ENCODE measurements around the gene PMEL. TPM values are rescaled to one million over a fixed set of nuclear protein-coding genes. Genes with fewer than 3 reads are reported as not detected.

The PMEL gene
- total and polyA plus RNA-seq, 2 of the 8 experiments (the other 6 are each of a cell fraction or from before 2014, with no cell fraction given): 120 to 382 TPM

- CTCF ChIA-PET (ENCODE audit: partially characterized antibody): interaction anchor here (1.0 to 2.6 kb wide), 8 partner anchors 12 to 176 kb away, joined by 3 to 8 read pairs (median 3); partner anchors contain the start of gene RAB5B
These were observed 8.6 kb downstream of the PMEL start for GRCh38 chr12:55957106-55957859.

More at GRCh38 chr12:55957106-55957859, 8.6 kb downstream of the PMEL start:
- H3K56ac ChIP-seq (replicated peaks; ENCODE audit: insufficient read length, low read depth, low read length): no peak overlapping the region
- H3K36me3 ChIP-seq (ENCODE audit: control insufficient read depth in 2 of 4, insufficient read depth in 4 of 4, low read length in 3 of 4): peaks cover 10 to 61% (median 34%) of the 10 kb centered on the region in 4 experiments; a peak in 7 of 8 replicates
- no peak overlapping the region for H4K5ac ChIP-seq (ENCODE audit: insufficient read length, low read depth, low read length)
- WGBS, 2 experiments (ENCODE audit: extremely low coverage in 1 of 2, insufficient coverage in 1 of 2, insufficient read length in 1 of 2, insufficient replicate concordance in 2 of 2, low coverage in 1 of 2, low lambda C conversion rate in 2 of 2, missing lambda C conversion rate in 1 of 2): 92% methylated on average over 5 of the region's 5 CpGs; no CpG with 5 or more reads in 1 of the 2 experiments
- FAIRE-seq: no peak
- H2BK120ac ChIP-seq (replicated peaks; ENCODE audit: low read depth, low read length): no peak overlapping the region
- no peak overlapping the region for H3K4me3 ChIP-seq (ENCODE audit: extremely low read depth in 1 of 4, insufficient read depth in 2 of 4, low read depth in 3 of 4, low read length in 4 of 4)
- H3K79me1 ChIP-seq (ENCODE audit: low read depth, low read length): no peaks in the 10 kb centered on the region
- H3K14ac ChIP-seq (ENCODE audit: insufficient read length): no peak overlapping the region
- POLR2A ChIA-PET (ENCODE audit: partially characterized antibody): interaction anchor here (0.6 to 2.5 kb wide), 6 partner anchors 9 to 159 kb away, joined by 3 to 7 read pairs (median 3); partner anchors contain the start of genes ORMDL2 and SARNP
- H4K20me1 ChIP-seq (replicated peaks in 1 of 2; ENCODE audit: control insufficient read depth in 1 of 2, insufficient read depth in 2 of 2, low read length in 2 of 2): peaks cover 0 to 1% of the 10 kb centered on the region in 2 experiments
- H2BK12ac ChIP-seq (ENCODE audit: low read depth, low read length): no peak overlapping the region
- no peak overlapping the region for H3K9ac ChIP-seq (replicated peaks in 1 of 4; ENCODE audit: extremely low read depth in 1 of 4, low read depth in 3 of 4, low read length in 3 of 4)
- H2AFZ ChIP-seq (ENCODE audit: low read length): no peak overlapping the region
- no peaks in the 10 kb centered on the region for H3K4me1 ChIP-seq (replicated peaks in 1 of 4; ENCODE audit: control insufficient read depth in 3 of 4, insufficient read depth in 4 of 4, low read length in 3 of 4)
- H2AK5ac ChIP-seq (ENCODE audit: low read depth, low read length): no peak overlapping the region
- H3K18ac ChIP-seq (ENCODE audit: extremely low read depth, low read length): no peak overlapping the region
- no peaks in the 10 kb centered on the region for H3K79me2 ChIP-seq (ENCODE audit: control insufficient read depth in 1 of 2, insufficient read depth in 2 of 2, low read length in 2 of 2)
- no peak overlapping the region for H3K27ac ChIP-seq (ENCODE audit: low read depth, low read length)
- TF ChIP-seq SP1 (IDR thresholded peaks at IDR 0.05; ENCODE audit: low read depth, low read length) (no peak), KDM1A (IDR thresholded peaks at IDR 0.05; ENCODE audit: borderline replicate concordance, low read length) (no peak), EZH2 (IDR thresholded peaks at IDR 0.05; ENCODE audit: low read depth, low read length, severe bottlenecking) (no peak), TCF12 (IDR thresholded peaks at IDR 0.05; ENCODE audit: low read depth, low read length) (no peak), TAF1 (IDR thresholded peaks at IDR 0.05; ENCODE audit: low read depth, low read length) (no peak), FOSL1 (IDR thresholded peaks at IDR 0.05; ENCODE audit: insufficient read depth, low read depth, low read length) (no peak), BCL11A (IDR thresholded peaks at IDR 0.05; ENCODE audit: low read depth in 2 of 2, low read length in 2 of 2) (no peak), ATF2 (IDR thresholded peaks at IDR 0.05; ENCODE audit: low read length) (no peak)
- H3K9me3 ChIP-seq (ENCODE audit: insufficient read depth in 2 of 2, low read depth in 1 of 2, low read length in 1 of 2): no peaks in the 10 kb centered on the region
- H3K23me2 ChIP-seq (ENCODE audit: low read depth, low read length): no peaks in the 10 kb centered on the region
- no peak overlapping the region; the same call in 1 of the 2 replicates for H2BK5ac ChIP-seq (ENCODE audit: low read depth, low read length)
- no peak overlapping the region for H3K23ac ChIP-seq (ENCODE audit: insufficient read length)
- H4K91ac ChIP-seq (replicated peaks; ENCODE audit: insufficient read length, low read length): no peak overlapping the region
- no peak overlapping the region for H4K8ac ChIP-seq (ENCODE audit: extremely low read depth, insufficient read depth, low read length)
- no peak overlapping the region for H3K4ac ChIP-seq (replicated peaks; ENCODE audit: insufficient read length, low read depth, low read length)
- no peaks in the 10 kb centered on the region for H3K27me3 ChIP-seq (replicated peaks in 1 of 4; ENCODE audit: control insufficient read depth in 3 of 4, extremely low read depth in 1 of 4, insufficient read depth in 3 of 4, low read length in 3 of 4)
- no peak overlapping the region for H2BK20ac ChIP-seq (ENCODE audit: low read length)
- no peak overlapping the region for H3K4me2 ChIP-seq (ENCODE audit: insufficient read depth in 1 of 2, low read depth in 2 of 2, low read length in 2 of 2)
- DNase-seq (ENCODE audit: low read depth in 1 of 2, low spot score in 2 of 2): no peak
- H2BK15ac ChIP-seq (ENCODE audit: low read length): no peak overlapping the region

Data from H1 (cell line).